ENCODE measurements around the gene SLC51B.
"Not testable (repeated sequence)": the region's sequence is repeated elsewhere in the genome, so short reads cannot be mapped to it uniquely, and the experiment has no call there.

The SLC51B gene

DNA sequence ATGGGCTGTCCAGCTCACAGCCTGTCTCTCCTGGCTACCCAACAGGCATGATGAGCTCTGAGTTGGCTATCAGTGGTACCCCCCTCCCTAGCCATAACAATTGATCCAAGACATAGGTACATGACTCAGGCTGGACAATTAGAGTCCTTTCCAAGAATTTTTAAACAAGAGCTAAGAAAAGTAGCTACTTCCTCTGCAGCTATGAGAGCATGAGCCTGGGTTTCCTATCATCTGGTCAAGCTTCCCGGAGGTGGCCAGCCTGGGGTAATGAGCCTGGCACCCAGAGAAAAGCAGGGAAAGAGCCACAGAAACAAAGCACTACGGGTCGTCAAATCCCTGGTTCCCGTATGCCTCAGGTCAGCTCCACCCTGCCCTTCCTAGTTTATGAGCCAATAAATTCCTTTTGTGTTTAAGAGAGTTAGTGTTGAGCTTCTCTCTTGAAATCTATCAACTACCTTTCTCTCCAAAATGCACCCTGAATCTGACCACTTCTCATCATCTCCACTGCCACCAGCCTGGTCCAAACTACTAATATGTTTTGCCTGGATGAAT is 2.3 kb upstream of the SLC51B start:
- DNase-seq = no peak

DNA sequence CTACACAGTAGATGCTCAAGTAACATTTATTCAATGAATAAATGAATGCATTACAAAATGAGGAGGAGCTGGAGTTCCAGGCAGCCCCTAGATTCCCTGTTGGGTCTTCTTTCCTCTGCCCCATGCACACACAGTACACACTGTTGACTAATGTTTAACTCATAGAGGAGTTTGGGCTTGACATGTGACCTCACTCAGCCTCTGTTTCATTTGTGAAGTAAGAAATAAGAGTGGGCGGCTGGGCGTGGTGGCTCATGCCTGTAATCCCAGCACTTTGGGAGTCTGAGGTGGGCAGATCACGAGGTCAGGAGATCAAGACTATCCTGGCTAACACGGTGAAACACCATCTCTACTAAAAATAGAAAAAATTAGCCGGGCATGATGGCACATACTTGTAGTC is 969 bp upstream of the SLC51B start:
- not testable (repeated sequence) for DNase-seq

DNA sequence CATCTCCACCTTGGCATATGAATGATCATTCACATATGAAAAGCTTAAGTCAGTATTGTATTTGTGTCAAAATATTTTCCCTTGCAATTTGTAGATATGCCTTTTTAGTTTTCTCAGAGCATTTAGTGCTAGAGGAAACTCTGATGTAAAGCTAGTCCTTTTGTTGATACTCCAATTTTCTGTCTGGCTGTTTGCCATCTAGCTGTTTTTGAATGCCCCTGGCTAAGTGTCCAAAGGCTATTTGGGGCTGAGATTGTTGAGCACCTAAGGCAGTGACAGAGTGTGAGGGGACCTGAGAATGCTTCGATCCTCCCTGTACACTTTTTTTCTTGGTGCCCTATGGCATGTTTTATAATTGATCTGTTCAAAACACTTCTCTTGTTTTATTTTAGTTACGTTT is 3.1 kb downstream of the SLC51B start:
- no peak for DNase-seq

DNA sequence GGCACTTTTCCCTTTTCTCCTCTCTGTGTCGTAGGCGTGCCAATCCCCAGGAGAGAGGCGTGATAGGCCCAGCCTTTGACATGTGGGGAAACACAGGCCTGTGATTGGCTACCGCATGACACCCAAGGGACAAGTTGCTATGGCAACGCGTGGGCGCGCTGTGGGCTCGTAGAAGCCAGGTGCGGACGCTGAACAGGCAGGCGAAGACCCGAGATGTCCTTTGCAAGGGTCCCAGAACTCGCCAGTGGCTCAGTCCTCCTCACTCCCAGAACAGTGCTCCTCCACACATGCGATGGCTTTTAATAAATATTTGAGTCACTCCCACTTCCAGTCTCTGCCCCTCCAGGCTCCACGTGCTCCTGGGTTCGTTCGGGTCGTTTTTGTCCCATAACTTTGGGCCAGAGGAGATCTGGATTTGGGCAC is 4.2 kb downstream of the SLC51B start:
- DNase-seq = peak; percentile 77

DNA sequence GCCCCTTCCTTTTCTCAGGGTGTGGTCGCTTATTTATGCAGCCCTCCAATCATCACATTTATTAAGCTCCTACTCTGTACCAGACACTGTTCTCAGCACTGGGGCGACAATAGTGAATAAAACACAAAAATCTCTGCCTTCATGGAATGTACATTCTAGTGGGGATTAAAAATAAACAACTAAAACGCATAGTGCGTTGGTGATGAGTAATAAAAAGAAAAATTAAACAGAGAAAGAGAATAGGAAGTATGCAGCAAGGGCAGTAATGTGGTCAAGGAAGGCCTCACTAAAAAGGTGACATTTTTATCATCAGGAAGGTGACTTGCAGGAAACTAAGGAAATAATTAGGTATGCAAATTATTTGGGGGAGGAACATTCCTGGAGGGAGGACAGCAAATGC is 5.1 kb downstream of the SLC51B start:
- DNase-seq = no peak

DNA sequence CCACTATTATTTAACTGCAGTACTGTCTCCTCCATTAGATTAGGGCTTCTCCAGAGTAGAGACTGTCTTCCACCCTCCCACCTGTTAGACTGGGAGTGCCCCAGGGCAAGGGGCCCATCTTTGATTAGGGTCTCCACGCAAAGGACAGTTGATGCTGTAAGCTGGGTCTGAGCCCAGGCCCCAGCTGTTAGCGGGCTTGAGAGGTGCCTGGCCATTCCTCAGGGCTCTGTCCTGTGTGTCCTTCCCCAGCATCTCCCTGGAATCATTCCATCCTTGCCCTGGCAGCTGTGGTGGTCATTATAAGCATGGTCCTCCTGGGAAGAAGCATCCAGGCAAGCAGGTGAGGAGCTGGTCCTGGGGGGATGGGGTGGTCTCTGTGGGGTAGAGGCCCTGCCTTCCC is 6.1 kb downstream of the SLC51B start:
- no peak for DNase-seq

DNA sequence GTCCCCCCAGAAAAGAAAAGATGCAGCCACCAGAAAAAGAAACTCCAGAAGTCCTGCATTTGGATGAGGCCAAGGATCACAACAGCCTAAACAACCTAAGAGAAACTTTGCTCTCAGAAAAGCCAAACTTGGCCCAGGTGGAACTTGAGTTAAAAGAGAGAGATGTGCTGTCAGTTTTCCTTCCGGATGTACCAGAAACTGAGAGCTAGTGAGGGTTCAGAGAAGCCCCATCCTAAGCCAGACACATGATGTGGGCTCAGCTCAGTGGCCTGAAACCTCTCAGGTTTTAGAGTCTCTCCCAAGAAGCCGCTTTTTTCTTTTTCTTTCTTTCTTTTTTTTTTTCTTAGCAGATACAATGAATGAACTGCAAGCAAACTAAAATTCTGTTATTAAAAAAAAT is 7.8 kb downstream of the SLC51B start:
- DNase-seq = no peak

DNA sequence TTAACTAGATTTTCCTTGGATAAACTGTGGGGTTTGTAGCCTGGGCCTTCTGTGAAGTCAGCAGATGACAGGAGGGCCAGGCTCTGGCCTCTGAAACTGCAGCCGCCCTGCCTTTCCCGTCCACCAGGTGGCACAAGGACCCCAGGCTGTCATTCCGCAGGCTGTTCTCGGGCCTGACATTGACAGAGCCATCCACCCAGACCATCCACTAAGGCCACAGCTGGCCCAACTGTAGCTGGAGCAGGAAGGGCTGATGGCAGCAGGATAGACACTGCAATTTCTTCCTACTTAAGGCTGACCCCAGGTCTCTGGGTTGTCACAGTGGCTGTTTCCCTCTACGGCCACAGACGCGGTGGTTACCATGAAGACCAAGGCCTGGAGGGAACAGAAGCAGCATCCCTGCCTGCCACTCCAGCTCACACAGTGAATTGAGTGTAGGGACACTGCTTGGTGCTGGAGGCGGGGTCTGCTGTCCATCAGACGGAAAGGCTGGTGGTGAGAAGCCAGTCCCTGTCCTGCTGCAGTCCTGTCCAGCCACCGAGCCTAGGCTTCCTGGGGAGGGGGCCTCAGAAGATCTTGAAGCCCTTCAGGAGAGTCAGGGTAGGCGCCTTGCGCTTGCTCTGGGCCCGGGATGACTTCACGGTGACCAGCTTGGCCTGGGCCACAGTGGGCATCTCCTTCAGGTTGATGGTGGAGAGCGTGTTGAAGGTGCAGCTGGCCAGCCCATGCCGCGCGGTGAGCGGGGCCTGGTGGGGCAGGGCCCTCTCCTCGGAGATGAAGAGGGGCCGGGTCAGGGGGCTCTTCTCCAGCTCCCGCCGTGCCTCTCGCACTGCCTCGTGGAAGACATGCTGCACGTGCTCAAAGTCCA is 9.4 kb downstream of the SLC51B start:
- DNase-seq = peak; percentile 50

DNA sequence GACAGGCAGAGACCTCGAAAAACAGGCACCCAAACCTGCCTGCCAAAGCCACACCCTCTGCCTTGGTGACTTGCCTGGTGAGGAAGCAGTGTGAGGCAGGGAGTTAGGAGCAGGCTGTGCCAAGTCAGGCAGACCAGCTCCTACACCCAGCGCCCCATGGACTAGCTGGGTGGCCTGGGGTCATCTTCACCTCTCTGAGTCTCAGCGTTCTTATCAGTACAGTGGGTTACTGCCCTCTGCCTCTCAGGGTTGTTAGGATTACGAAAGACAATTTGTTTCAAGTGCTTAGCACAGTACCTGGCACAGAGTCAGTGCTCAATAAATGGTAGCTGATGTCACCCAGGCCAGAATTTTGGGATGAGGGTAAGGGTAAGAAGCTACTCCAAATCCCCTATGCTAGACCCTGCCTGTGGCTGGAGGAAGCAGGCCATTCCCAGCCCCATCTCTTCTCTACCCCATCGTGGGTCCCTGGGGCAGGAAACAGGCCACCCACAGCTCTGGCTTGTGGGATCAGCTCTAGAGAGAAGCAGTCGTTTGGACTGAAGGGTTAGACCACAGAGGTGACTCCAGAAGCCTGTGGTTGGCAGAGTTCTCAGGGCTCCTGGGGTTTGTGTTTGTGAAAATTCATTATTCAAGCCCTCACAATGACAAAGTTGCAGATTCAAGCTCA is 10.1 kb downstream of the SLC51B start:
- no peak for DNase-seq

DNA sequence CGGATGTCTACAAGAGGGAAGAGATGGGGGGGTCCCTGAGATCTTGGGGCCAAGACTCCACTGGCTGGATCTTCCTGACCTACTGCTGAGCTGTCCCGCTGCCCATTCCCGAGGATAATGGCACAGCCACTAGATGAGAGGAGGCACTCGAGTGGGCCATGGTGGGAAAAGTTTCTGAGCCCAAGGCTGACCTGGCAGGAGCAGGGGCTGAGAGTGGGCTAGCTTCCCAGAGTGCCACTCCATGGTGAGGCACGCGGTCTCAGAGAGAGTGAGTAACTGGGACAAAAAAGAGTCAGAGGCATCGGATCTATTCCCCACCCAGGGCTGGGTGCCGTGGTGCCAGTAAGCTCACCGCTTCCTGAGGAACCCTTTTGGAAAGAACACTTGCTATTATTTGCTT is 10.9 kb downstream of the SLC51B start:
- no peak for DNase-seq

DNA sequence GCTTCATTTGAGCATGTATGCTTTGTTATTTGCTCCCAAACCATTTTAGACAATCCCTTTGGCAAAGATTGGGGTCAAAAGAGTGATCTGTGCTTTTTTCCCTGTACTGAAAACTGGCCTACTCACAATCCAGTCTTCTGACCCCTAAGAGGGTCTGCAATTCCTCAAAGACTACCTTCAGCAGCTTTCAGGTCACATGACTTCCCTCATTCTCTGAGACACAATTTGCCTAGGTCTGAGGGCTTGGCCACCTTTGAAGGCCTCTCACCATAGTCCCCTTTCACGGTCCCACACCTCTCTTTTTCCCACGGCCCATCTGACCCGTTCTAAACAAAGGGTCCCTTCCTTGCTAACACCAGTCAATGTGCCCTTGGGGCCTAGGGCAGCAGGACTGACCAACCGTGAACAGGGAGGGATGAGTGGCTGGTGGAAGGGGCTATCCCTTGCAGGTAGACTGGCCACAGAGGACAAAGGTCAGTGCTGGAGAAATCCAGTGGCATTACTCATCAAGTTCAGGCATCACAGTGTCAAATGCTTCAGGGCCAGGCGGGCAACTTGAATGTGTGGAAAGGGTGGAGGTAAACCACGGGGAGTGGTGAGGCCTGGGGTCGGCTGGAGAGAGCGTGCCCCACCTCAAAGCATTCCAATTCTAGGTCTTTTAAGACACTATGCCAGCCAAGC is 11.8 kb downstream of the SLC51B start:
- DNase-seq = no peak

DNA sequence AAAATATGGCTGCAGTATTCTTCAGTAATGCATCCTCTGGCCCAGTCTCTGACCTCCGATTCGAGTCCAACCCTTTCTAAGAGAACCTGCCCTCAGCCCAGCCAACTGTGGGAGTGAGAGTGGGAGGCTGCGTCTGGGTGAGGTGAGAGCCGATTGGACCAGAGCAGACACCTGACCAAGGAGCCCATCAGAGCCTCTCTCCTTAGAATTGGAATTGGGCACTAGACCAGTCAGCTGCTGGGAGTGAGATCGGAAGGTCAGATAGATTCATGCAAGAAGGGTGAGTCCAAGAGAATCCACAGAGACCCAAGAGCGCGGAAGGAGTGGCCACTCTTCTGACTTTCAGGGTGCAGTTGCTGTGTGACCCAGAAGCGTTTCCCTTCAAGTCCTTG is 12.4 kb downstream of the SLC51B start:
- DNase-seq = no peak

DNA sequence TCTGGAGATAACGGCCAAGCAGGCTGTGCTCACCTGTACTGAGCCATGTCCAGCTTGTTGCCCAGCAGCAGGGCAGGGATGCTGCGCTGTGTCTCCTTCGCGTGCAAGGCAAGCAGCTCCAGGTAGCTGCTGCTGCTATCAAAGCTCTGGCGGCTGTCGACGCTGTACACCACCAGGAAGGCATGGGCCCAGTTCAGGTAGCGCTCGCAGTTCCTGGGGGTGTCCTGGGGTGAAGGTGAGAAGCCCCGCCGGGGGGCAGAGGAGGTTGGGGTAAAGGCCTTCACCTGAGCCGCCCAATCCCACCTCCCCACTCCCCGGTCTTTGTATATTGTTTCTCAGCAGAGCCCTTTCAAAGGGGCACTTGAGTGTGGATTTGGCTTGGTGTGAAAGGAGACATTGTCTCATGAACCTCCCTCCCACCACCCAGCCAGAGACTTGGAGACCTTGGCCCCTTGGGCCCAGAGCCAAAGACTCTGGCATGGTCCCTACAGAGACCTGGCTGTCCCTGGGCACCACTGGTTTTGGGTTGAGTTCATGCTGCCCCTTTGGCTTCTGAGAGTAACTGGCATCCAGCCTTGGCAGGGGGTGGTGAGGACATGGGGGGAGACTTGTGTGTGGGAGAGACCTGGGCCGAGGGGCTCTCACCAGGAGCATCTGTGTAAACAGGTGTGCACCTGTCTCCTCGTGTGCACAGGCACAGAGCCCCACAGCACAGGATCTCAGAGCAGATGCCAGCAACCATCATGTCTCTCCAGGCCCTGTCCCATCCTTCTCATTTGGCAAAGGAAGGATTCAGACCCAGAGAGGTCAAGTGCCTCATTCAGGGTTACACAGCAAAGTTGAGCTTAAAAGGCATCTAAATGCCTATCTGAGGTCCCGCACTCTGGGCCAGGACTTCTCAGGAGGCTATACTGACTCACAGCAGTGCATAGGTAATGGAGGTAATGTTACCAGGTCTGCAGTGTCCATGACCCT is 13.5 kb downstream of the SLC51B start:
- DNase-seq = no peak

DNA sequence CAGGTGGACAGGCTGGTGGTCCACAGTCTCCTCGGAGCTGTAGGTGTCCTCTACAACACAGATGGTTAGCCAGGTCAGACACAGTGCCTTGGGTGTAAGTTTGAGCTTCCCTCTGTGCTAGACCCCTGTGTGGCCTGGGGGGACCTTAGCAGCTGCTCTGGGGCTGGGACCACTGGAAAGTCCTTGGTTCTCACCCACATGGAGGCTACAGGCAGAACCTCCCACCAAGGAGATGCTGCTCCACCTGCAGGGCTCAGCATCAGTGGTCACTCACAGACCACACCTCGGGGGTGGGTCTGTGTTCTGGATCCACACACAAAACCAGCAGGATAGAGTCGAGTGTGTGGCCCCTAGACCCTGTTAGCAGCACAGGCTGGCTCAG is 14.2 kb downstream of the SLC51B start:
- no peak for DNase-seq

DNA sequence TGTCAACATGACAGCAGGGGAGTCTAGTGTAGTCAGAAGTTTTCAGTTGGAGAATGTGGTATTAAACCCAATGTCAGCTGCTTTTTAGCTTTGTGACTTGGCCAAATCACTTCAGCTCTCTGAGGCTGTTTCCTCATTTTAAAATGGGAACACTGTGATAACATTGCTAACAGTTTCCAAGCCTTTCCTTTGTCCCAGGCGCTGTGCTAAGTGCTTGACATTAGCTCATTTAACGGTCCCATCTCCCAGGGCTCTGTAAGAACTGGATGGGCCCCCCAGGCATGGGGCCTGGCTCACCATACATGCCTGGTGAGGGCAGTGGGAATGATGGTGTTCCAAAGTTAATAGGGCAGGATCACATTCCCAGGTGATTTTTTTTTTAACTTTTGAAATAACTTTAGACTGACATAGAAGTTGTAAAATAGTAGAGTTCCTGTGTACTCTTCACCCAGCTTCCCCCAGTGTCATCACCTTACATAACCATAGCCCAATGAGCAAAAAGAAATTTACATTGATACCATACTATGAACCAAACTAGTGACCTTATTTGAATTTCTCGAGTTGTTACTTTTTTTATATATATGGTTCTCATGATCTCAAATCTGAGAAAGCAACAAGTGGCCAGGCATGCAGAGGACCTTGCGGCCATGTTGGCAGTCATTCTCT is 14.9 kb downstream of the SLC51B start:
- no peak for DNase-seq

DNA sequence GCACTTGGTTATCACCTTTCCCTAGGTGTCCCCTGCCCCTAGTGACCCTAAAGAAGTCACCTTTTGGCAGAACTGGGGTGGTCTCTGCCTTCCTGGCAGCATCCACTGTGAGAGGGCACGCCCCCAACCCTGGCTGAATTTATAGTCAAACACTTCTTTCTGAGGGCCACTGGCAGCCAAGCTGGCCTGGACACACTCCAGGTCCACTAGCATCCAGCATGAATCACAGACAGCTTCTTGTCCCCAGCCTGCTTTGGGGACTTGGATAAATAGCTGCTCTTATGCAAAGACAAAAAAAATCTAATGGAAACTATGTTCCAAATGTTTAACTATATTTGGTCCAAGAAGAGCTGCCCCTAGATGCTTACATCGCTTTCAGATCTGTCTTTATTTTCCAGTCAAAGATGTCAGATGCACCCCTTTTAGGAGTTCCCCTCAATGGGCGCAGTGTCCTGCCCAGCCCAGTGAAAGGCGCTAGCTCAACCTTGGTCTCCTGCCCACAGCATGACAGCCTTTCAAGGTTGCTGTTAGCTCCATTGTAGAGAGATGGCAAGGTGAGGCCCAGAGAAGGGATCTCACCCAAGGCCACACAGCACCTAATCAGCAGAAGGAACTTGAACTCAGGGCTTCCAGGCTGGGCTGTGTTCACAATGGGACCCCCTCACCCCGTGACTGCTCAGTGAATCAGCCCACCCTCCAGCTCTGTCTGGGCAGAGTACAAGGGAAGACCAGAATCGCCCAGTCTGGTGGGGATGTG is 15.6 kb downstream of the SLC51B start:
- no peak for DNase-seq

DNA sequence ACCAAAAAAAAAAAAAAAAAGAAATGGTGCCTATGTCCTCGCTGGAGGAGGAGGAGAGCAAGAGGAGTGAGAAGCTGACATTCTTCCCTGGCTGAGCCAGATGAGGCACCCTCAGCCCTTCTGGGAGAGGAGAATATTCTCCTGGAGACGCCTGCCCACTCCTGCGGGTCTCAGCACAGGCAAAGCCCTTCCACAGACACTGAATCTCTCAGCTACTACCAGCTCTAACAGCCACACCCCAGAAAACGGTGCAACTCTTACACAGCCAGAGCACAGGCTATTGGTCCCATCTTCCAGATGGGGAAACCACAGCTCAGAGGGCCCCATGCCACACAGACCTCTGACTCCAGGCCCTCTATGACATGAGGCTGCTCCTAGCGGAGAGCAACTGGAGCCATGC is 16.9 kb downstream of the SLC51B start:
- no peak for DNase-seq

DNA sequence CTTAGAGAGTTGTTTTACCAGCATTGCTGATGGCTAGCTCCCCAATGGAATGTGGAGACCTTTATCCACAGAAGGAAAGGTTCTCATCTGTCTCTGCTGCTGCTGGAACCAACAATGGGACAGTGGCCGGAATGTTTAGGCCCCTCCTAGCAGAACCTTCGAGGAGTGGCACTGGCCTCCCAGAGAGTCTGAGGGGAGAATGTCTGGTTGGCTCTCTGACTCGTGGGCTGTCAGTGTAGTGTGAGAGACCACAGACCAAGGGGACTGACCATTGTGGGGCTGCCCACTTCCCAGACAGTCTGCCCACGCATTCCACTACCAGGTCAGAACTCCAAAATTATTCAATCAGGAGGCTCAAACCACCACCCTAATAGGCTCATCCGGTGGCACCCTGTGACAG is 17.5 kb downstream of the SLC51B start:
- DNase-seq = no peak

DNA sequence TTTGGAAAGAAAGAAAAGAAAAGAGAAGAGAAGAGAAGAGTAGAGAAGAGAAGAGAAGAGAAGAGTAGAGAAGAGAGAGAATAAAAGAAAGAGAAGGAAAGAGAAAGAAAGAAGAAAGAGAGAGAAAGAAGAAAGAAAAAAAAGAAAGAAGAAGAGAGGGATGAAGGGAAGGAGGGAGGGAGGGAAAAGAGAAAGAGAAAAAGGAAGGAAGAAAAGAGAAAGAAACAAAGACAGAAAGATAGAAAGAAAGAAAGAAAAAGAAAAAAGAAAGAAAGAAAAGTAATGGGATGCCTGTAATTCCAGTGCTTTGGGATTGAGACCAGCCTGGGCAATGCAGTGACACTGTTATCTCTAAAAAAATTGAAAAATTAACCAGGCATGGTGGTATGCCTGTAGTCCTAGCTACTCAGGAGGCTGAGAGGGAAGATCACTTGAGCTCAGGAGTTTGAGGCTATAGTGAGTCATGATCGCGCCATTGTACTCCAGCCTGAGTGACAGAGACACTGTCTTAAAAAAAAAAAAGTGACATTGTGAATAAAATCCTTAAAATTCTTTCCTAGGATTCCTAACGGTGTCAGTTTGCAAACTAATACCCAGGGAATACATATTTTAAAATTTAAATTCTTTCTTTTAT is 20.9 kb downstream of the SLC51B start:
- no peak for DNase-seq

DNA sequence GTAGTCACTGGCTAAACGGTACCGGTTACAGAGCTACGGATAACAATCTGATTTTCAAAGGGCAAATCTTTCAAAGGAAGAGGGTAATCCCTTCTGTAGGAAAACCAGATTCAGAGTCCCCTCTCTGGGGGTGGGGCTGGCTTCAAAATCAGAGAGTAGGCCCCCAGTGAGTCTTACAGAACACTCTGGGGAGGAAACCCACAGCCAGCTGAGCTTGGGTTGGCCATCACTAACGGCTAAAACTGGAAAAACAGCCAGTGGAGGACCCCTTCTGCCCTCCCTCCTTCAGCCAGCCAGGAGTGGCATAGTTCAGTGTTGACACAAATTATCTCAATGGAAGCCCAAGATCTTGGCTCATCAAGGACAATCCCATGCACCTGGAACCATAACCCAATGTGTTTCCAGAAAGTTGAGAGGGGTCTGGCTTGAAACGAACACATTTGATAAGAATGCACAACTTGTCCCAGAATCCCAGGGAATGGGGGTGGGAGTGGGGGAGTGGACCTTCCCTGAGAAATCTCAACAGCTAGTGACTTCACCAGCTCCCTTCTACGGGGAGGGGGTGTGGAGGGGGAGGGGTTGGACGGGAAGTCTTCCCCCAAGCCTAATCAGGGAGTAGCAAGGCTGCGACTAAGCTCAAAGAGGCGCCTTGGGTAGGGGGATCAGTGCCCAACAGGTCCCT is 21.6 kb downstream of the SLC51B start:
- no peak for DNase-seq

Data from activated gamma-delta T cell treated with Interleukin-2 at 50 U/mL for 16 hours (primary cell).